ENCODE measurements around the gene FAM25G. TPM values are rescaled to one million over a fixed set of nuclear protein-coding genes. Genes with fewer than 3 reads are reported as not detected.

The FAM25G gene
- polyA plus RNA-seq, 1 experiment, result not detected

GRCh38 chr10:47443145-47443544 is 48.4 kb downstream of the FAM25G start:
- H3K27me3 ChIP-seq (ENCODE audit: control insufficient read depth, insufficient read depth, low read length), result peaks cover 3% of the 10 kb centered on the region; the same call in 1 of the 2 replicates
- no peak overlapping the region for H3K4me3 ChIP-seq (ENCODE audit: low read depth, low read length)
- no peak for DNase-seq (ENCODE audit: low read depth)
- no peaks in the 10 kb centered on the region for H3K36me3 ChIP-seq (ENCODE audit: control insufficient read depth, insufficient read depth, low read length)
- CTCF ChIA-PET, result no interaction called here
- POLR2A ChIA-PET, result no interaction called here
- TF ChIP-seq CTCF (IDR thresholded peaks at IDR 0.05; ENCODE audit: insufficient read depth, low read depth, low read length), result no peak

- TF ChIP-seq CTCF (IDR thresholded peaks at IDR 0.05; ENCODE audit: insufficient read depth, low read depth, low read length), result no peak
- ChIA-PET CTCF (interaction anchor here (0.9 to 1.6 kb wide), 2 partner anchors 9 to 102 kb away, joined by 3 to 7 read pairs; no protein-coding TSS in a partner anchor), POLR2A (no interaction called here)
- peaks cover 3% of the 10 kb centered on the region; the same call in 1 of the 2 replicates for H3K27me3 ChIP-seq (ENCODE audit: control insufficient read depth, insufficient read depth, low read length)
- H3K36me3 ChIP-seq (ENCODE audit: control insufficient read depth, insufficient read depth, low read length), result no peaks in the 10 kb centered on the region
- no peak for DNase-seq (ENCODE audit: low read depth)
- no peak overlapping the region for H3K4me3 ChIP-seq (ENCODE audit: low read depth, low read length)
Measured at GRCh38 chr10:47442351-47442750, 49.1 kb downstream of the FAM25G start.

GRCh38 chr10:47441938-47442337 is 49.6 kb downstream of the FAM25G start:
- H3K4me3 ChIP-seq (ENCODE audit: low read depth, low read length), result no peak overlapping the region
- CTCF ChIA-PET, result interaction anchor here (0.6 to 1.6 kb wide), 3 partner anchors 10 to 101 kb away, joined by 3 to 7 read pairs (median 3); no protein-coding TSS in a partner anchor
- TF ChIP-seq CTCF (IDR thresholded peaks at IDR 0.05; ENCODE audit: insufficient read depth, low read depth, low read length), result no peak

GRCh38 chr10:47440207-47440606 is 51.3 kb downstream of the FAM25G start:
- DNase-seq (ENCODE audit: low read depth), result no peak

More at GRCh38 chr10:47441938-47442337, 49.6 kb downstream of the FAM25G start:
- no peak for DNase-seq (ENCODE audit: low read depth)
- Histone ChIP-seq H3K27me3 (ENCODE audit: control insufficient read depth, insufficient read depth, low read length) (peaks cover 3% of the 10 kb centered on the region; the same call in 1 of the 2 replicates), H3K36me3 (ENCODE audit: control insufficient read depth, insufficient read depth, low read length) (no peaks in the 10 kb centered on the region)
- POLR2A ChIA-PET, result no interaction called here

More at GRCh38 chr10:47440207-47440606, 51.3 kb downstream of the FAM25G start:
- no peak for TF ChIP-seq CTCF (IDR thresholded peaks at IDR 0.05; ENCODE audit: insufficient read depth, low read depth, low read length)
- CTCF ChIA-PET, result interaction anchor here (1.0 to 1.2 kb wide), 2 partner anchors 10 to 15 kb away, joined by 3 to 4 read pairs; no protein-coding TSS in a partner anchor
- POLR2A ChIA-PET, result no interaction called here
- H3K36me3 ChIP-seq (ENCODE audit: control insufficient read depth, insufficient read depth, low read length), result no peaks in the 10 kb centered on the region
- H3K4me3 ChIP-seq (ENCODE audit: low read depth, low read length), result no peak overlapping the region
- peaks cover 3% of the 10 kb centered on the region; the same call in 1 of the 2 replicates for H3K27me3 ChIP-seq (ENCODE audit: control insufficient read depth, insufficient read depth, low read length)
